Measurements from ENCODE around the gene NCAN. TPM values are rescaled to one million over a fixed set of nuclear protein-coding genes. Genes with fewer than 3 reads are reported as not detected.

NCAN gene
- total RNA-seq, 4 donors from 2014 or later, result not detected

DNA sequence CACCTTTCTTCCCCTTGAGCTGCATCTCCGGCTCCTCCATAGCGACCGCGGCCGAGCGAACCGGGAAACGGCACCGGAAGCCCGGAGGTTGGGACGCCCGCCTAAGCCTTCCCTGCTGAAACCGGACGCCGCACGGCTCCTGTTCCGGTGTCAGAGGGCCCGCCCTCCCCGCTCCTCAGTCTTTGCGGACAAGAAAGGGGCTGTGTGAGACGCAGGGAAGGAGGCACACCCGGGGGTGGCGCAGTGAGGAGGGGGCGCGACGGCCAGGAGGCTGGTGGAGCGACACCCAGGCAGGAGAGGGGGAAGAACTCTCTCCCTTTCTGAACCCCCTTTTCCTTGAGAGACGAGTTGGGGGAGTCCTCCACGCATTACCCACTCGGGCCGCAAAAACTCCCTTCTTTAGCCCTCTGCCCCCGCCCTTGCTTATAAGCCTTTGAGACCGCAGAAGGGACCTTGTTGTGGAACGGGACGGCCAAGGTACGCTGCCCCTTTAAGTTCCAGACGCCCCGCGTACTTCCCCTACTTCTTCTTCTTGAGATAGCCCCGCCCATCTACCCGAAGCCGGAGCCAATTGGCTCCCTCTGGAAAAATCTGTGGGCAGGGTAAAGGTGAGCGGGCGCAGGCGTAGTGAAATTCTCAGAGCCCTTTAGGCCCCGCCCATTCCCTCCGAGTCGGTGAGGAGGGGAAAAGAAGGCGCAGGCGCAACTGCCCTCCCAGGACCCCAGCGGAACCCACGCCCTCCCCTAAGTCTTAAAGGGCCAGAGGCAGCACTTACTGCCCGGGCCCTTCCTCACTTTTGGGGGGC is 19.5 kb upstream of the NCAN start, which contains the start of the genes BORCS8 and RFXANK:
TSS of gene BORCS8 (minus strand) at position 75 of the 805 bp plus-strand sequence. CDS start at position 40, 35 bp downstream.
TSS of gene RFXANK (plus strand) at position 181 of the 805 bp plus-strand sequence. CDS start 1,689 bp downstream, outside the sequence.
- no peak for TF ChIP-seq POLR2A (IDR thresholded peaks at IDR 0.05)
- peak within 1 kb of the TSS; percentile 89 for H3K4me3 ChIP-seq (ENCODE audit: low read depth, poor library complexity, severe bottlenecking)
- intact Hi-C loops (cut with DNase I; ENCODE audit: low total_unique reads), result no loop called here
- DNase-seq (ENCODE audit: low spot score in 2 of 2), result peak; percentile 100
- 0 to 1% methylated on average over 52 to 53 of the region's 53 CpGs for WGBS, 2 donors

DNA sequence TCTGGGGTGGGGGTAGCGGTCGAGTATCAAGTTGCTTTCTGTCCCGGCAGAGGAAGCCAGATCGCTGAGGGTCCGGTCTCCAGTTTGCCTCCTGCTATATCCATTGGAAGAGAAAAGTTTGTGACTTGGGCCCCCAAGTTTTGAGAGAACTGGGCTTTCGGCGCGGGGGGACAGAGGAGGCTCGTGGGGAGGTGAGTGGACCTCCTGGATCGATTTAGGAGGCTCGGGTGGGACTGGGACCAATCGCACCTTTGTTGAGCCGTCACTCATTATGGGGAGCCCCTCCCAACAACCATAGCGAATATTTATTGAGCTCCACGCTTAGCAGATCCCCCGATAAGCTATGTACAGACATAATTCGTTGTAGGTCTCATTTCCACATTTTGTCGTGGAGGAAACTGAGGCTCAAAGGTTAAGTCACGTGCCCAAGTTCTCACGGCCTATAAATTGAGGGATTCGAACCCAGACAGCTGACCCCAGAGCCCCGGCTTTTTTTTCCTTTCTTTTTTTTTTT is 18.8 kb upstream of the NCAN start:
- H3K4me3 ChIP-seq (ENCODE audit: low read depth, poor library complexity, severe bottlenecking), result peak overlapping the region; percentile 69
- intact Hi-C loops (cut with DNase I; ENCODE audit: low total_unique reads), result no loop called here
- 0 to 1% methylated on average over 22 of the region's 22 CpGs for WGBS, 2 donors
- DNase-seq (ENCODE audit: low spot score in 2 of 2), result no peak
- TF ChIP-seq, protein P1, sequence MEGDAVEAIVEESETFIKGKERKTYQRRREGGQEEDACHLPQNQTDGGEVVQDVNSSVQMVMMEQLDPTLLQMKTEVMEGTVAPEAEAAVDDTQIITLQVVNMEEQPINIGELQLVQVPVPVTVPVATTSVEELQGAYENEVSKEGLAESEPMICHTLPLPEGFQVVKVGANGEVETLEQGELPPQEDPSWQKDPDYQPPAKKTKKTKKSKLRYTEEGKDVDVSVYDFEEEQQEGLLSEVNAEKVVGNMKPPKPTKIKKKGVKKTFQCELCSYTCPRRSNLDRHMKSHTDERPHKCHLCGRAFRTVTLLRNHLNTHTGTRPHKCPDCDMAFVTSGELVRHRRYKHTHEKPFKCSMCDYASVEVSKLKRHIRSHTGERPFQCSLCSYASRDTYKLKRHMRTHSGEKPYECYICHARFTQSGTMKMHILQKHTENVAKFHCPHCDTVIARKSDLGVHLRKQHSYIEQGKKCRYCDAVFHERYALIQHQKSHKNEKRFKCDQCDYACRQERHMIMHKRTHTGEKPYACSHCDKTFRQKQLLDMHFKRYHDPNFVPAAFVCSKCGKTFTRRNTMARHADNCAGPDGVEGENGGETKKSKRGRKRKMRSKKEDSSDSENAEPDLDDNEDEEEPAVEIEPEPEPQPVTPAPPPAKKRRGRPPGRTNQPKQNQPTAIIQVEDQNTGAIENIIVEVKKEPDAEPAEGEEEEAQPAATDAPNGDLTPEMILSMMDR (IDR thresholded peaks at IDR 0.05), result no peak
- no peak for TF ChIP-seq POLR2A (IDR thresholded peaks at IDR 0.05)

DNA sequence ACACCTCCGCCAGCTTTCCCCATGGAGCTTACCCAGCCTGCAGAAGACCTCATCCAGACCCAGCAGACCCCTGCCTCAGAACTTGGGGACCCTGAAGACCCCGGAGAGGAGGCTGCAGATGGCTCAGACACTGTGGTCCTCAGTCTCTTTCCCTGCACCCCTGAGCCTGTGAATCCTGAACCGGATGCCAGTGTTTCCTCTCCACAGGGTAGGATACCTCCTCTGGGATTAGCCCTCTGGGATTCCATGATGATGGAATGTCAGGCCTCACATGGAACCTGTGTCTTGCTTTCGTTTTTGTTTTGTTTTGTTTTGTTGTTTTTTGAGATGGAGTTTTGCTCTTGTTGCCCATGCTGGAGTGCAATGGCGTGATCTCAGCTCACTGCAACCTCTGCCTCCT is 17.8 kb upstream of the NCAN start:
- no peak for DNase-seq (ENCODE audit: low spot score in 2 of 2)
- intact Hi-C loops (cut with DNase I; ENCODE audit: low total_unique reads), result no loop called here
- no peak for TF ChIP-seq POLR2A (IDR thresholded peaks at IDR 0.05)
- TF ChIP-seq, protein P1 (IDR thresholded peaks at IDR 0.05), result no peak
- no peak overlapping the region for H3K4me3 ChIP-seq (ENCODE audit: low read depth, poor library complexity, severe bottlenecking)
- 63 to 71% methylated on average over 5 of the region's 5 CpGs for WGBS, 2 donors

DNA sequence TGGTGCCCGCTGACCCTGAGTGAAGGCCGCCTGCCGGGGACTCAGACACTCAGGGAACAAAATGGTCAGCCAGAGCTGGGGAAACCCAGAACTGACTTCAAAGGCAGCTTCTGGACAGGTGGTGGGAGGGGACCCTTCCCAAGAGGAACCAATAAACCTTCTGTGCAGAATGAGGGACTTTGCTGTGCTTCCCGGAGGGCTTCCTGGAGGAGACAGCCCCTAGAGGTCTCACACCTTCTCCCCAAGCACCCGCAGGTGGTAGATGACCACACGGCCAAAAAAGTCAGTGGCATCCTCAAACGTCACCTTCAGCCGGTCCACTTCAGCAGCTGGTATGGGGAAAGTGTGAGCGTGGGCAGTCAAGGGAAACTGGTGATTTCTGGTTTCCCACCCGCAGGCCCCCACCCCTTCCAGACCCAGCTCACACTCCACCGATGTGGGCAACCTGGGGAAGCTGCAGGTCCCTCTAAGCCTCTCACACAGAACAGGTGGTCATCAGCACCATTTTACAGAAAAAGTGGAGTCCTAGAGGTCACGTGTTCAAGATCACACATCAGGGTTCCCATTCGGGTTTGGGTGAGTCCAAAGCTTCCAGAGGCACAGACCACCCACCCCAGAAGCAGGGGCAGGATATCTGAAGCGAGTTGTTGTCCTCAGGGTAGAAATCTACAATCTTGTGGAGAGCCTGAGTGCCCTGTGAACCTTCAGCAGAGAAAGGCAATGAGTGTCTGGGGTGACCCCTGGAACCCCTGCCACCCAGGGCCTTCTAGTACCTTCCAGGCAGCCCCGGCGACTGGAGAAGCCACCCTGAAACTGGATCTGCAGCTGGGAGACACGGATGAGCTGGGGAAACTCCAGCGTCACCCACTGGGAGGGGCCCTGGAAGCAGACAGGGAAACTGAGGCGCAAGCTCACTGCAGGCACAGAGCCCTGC is 9.8 kb upstream of the NCAN start:
- H3K4me3 ChIP-seq (ENCODE audit: low read depth, poor library complexity, severe bottlenecking), result peak overlapping the region; percentile 61
- TF ChIP-seq POLR2A (IDR thresholded peaks at IDR 0.05), result no peak
- TF ChIP-seq, protein P1 (IDR thresholded peaks at IDR 0.05), result no peak
- DNase-seq (ENCODE audit: low spot score in 2 of 2), result no peak
- intact Hi-C loops (cut with DNase I; ENCODE audit: low total_unique reads), result no loop called here
- WGBS, 2 donors, result 69 to 77% methylated on average over 19 of the region's 19 CpGs

DNA sequence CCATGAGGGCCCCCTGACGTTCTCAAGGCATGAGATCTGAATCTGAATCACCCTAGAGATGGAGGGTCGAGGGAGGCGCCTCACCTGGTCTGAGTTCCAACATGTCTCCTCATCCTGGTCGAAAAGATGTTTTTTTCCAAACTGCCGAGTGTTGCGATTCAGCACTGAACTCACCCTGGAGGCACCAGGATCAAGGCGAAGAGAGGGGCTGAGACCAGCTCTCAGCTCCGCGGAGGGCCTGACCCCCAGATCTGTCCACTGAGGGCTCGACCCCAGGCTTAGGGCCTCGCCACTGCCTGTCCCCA is 9.1 kb upstream of the NCAN start:
- no peak for DNase-seq (ENCODE audit: low spot score in 2 of 2)
- TF ChIP-seq, protein P1 (IDR thresholded peaks at IDR 0.05), result no peak
- no peak for TF ChIP-seq POLR2A (IDR thresholded peaks at IDR 0.05)
- 2 to 16% methylated on average over 11 of the region's 11 CpGs for WGBS, 2 donors
- H3K4me3 ChIP-seq (ENCODE audit: low read depth, poor library complexity, severe bottlenecking), result peak overlapping the region; percentile 61
- intact Hi-C loops (cut with DNase I; ENCODE audit: low total_unique reads), result no loop called here
